IPS-11a (cell line): ENCODE results near the gene NR1H3.

Experiments
- H3K4me3 ChIP-seq: one replicate; pipeline ENCODE4 v1.5.1; 2013; ENCODE audit warnings: low read depth, low read length, control low read depth

NR1H3 gene

DNA sequence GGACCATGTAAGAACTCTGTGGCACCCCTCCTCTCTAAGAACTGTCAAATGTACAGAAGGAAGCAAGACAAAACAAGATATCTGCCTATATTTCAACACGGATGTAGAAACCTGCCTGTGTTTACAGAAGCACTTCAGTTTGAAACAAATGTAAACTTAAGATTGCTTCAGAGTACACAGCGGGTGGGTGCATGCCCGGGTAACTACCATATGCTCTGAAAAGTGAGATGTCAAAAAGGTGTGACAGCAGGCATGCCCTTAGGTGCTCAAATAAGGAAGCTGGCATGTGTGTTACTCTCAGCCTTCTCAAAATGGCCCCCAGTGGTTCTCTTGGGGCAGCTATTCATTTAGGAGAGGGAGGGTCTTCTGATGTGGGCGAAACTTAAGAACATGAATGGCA lies 14.3 kb upstream of the NR1H3 start:
- no peak overlapping the region for H3K4me3 ChIP-seq

DNA sequence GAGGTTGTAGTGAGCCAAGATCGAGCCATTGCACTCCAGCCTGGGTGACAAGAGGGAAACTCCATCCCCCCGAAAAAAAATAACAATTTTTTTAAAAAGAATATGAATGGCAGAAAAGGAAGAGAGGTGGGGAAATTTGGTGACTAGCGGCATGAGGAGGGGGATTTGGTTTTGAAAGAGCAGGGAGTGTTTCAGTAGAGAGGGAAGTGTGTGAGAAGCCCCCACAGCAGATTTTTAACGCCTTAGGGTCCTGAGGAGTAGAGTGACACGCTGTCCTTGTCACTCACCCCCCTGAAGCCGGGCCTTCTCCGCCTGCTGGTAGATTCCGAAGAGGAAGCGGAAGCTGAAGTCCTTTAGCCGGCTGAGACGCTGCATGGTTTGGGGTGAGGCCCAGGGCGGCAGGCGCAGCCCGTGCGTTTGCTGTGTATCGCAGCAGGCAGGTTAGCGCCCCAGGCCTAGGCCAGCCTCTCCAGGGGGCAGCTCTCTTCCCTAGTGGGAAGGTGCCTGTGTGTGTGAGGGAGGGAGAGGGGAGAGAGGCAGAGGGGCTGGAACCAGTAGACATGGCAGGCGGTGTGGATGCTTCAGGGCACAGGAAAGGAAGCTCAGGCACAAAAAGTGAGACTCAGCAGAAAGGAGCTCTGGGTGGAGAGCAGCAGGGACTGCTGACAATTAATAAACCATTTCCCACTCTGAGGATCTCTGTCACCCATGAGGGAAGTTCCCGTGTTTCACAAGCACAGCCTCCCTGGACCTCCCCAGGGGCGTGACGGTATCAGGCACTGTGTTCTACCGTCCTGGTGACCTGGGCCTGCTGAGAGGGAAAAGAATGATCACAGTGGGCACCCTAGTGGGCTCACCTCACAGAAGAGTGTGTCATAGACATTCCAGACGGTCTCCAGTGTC lies 13.1 kb upstream of the NR1H3 start:
- no peak overlapping the region for H3K4me3 ChIP-seq

DNA sequence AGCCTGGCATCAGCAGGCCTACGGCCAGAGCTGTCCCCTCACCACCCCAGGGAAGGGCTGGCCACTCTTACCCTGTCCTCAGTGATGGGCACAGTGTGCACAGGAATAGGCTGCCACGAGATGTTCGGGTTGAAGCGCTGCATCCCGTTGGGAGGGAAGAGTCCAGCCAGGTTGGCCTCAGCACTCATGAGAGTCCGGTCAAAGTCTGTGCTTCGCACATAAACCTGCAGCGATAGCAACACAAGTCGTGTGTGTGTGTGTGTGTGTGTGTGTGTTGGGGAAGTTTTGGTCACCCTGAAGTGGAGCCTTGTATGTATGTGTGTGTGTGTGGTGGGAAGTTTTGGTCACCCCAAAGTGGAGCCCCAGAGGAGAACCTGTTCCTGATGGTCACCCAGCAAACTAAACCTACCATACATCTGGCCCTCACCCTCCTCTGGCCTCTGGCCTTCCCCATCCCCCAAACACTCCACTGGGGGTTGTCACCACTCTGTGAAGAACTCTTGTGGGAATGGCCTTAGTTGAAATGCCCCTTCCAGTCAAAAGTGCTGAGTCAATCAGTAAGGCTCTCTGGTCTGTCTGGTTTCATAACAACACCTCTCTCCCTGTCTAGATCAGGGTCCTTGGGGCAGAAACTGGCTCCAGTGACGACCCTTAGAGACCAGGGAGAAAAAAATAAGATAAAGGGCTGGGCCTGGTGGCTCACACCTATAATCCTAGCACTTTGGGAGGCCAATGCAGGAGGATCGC lies 12.0 kb upstream of the NR1H3 start:
- H3K4me3 ChIP-seq, result no peak overlapping the region

- no peak overlapping the region for H3K4me3 ChIP-seq
Measured at GRCh38 chr11:47247502-47247901, 10.3 kb upstream of the NR1H3 start.

DNA sequence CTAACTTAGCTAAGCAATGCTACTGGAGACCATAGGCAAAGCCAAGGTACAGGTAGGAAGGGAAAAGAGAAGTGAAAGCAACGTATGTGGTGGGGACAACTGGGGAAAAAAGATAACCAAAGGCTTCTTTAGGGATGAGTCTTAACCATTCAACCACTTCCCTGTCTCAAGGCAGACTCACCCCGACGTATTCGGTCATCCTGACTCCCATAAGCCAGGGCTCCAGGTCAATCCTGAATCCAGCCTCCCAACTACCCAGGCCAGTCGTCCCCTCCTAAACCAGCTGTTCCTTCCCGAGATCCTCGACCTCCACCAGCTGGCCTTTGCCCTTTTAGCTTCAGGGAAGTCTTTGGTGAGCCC lies 9.5 kb upstream of the NR1H3 start:
- peak overlapping the region; percentile 99 for H3K4me3 ChIP-seq

DNA sequence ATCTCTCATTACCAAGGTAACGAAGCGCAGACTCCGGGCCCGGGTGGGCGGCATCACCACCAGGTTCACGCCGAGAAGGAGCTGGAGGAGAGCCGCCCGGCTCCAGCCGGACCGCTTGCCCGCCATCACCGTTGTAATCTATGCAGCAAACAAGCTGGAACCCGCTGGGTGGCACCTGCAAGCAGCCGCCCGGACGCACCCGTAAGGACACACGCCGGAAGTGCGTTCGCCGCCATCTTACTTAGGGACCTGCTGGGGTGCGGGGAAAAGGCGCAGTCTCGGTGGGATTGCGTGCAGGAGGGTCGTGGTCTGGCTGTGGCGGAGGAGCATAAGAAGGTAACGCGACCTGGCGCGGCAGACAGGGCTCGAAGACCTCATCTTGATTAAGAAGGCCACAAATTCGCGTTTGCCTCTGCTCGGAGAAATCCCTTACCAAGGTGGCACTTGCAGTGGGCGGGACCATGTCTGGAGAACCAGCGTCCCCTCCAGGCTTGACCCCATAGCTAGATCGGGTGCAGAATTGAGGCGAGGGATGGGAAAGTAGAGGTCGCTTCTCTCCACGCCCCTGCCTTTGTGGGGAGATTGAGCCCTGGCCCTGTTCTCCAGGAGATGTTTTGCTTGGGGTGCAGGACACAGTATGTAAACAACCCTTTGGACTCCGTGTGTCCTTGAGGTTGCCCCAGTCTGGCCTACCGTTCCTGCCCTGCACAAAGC lies 9.0 kb upstream of the NR1H3 start, which contains the start of gene ACP2:
Gene ACP2 (minus strand): TSS at position 151 of the 714 bp plus-strand sequence. CDS start 25 bp downstream, at position 126.
- peak within 1 kb of the TSS; percentile 99 for H3K4me3 ChIP-seq

DNA sequence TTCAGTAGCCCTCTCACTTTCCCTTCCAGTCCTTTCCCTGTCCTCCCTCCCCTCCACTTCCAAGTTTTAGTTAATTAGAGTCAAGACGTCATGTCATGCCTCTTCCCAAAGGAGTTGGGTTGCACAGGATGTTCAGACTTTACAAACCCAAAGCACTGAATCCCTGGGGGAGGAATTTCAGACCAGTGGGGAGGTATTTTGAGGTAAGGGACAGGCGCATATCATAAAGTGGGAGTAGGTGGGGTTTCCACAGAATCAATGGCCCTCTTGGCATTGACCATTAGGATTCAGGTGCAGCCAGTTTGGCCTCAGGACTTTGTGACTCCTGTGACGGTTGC lies 8.4 kb upstream of the NR1H3 start:
- peak overlapping the region; percentile 99 for H3K4me3 ChIP-seq

DNA sequence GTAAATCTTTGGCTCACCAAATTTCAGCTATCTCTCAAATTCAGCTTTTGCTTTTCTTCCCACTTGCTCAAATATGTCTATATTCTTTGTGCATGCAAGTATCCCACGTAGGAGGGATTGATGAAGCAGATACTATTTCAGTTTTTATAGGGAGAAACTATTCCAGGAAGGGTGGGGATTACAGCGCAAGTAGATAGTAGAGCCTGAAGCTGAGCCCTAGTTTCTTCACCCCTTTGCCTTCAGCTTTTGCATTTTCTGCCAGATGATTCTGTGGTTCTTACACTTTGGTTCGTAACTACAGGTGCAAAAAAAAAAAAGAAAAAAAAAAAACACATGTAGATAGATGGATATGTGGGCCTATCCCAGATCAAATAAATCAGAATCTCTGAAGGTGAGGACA lies 6.0 kb upstream of the NR1H3 start:
- H3K4me3 ChIP-seq, result no peak overlapping the region

DNA sequence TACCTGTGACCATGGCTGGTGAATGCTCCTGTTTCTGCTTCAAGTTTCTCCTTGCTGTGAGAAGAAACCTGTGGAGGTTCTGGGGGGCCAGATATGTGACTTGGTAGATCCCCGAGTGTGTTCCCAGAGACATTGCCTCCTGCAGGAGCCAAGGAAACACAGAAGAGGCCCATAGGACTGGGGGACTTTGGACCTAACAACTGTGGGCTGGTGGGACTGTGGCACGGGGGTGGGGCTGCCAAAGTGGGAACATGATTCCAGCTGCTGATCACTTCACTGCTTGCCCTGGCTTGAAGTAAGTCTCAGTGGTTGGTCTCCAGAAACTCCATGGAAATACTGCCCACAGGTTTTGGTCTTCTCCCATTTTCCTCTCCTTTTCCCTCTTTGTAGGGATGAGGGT lies 4.1 kb upstream of the NR1H3 start:
- H3K4me3 ChIP-seq, result no peak overlapping the region

DNA sequence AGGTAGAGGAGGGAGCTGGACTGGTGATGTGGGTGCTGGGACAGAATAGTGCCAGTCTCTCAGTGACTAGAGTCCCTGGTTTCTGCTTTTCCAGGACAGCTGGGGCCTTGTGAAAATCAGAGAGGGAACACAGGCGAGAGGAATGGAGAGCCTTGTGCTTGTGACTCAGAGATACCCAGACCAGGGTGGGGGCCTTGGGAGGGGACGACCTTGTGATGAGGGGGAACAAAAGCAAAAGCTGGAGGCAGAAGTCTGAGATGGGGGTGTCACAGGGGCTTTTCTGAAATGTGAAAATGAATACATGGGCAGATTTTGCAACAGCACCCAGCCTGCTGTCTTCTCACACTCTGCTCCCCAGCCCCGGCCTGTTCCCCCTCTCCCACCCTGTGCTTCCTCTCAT lies 3.4 kb upstream of the NR1H3 start:
- H3K4me3 ChIP-seq, result no peak overlapping the region

DNA sequence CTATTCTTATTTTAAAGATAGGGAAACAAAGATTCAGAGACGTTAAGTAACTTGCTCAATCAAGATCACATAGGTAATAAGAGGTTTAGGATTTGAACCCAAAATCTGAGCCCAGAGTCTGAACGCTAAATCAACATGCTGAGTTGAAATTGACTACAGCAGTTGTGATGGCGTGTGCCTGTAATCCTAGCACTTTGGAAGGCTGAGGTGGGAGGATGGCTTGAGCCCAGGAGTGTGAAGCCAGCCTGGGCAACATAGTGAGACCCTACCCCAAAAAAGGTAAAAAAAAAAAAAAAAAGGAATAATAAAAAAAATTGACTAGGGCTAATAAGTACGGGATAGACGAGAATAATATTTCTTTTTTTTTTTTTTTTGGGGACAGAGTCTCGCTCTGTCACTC lies 1.4 kb upstream of the NR1H3 start:
- H3K4me3 ChIP-seq, result no peak overlapping the region

GRCh38 chr11:47257177-47257516 lies 649 bp upstream of the NR1H3 start:
- H3K4me3 ChIP-seq, result no peak overlapping the region

- H3K4me3 ChIP-seq, result no peak overlapping the region
Measured at GRCh38 chr11:47258317-47258902, 614 bp downstream of the NR1H3 start.

GRCh38 chr11:47259232-47259977 lies 1.6 kb downstream of the NR1H3 start:
- H3K4me3 ChIP-seq, result no peak overlapping the region

GRCh38 chr11:47260366-47260765 lies 2.6 kb downstream of the NR1H3 start:
- H3K4me3 ChIP-seq, result no peak overlapping the region

GRCh38 chr11:47261291-47261800 lies 3.5 kb downstream of the NR1H3 start:
- H3K4me3 ChIP-seq, result no peak overlapping the region

GRCh38 chr11:47264119-47264518 lies 6.3 kb downstream of the NR1H3 start:
- H3K4me3 ChIP-seq, result no peak overlapping the region

DNA sequence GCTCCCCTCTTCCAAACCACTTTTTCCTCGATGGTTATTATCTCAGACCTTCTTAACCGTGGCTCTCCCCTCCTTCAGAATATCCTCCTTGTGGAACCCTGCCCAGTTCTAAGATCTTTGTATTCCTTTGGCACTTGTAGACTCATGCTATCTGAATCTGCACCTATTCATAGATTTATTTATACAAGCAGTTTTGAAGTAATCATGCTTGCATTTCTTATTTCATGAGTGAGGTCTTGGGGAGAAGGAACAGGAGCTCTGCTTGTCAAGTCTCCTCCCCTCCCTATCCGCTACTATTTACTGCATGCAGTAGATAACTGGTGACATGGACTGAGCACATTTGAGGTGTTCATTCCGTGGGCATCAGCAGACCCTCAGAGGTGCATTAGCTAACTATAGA lies 6.7 kb downstream of the NR1H3 start:
- no peak overlapping the region for H3K4me3 ChIP-seq

DNA sequence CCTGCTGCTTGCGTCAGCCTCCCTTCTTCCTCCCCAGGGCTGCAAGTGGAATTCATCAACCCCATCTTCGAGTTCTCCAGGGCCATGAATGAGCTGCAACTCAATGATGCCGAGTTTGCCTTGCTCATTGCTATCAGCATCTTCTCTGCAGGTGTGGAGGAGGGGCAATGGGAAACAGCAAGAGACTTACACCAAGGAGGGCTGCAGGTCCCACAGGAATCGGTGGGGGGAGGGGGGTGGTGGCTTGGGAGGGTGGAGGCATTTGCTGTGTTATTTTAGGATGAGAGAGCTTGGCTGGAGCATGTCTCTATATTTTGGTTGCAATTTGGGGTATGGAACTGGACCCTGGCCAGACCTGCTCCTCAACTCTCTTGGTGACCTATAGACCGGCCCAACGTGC lies 10.1 kb downstream of the NR1H3 start:
- H3K4me3 ChIP-seq, result no peak overlapping the region

- no peak overlapping the region for H3K4me3 ChIP-seq
Measured at GRCh38 chr11:47268448-47269001, 10.7 kb downstream of the NR1H3 start.
